Activated naive CD4-positive, alpha-beta T cell (primary cell): ENCODE measurements around the gene LAIR2.
"Not testable (repeated sequence)": the region's sequence is repeated elsewhere in the genome, so short reads cannot be mapped to it uniquely, and the experiment has no call there.

ENCODE experiments used
- DNase-seq, 4 experiments: peaks; one replicate each; lab custom pipeline; 2025; lab: John Stamatoyannopoulos, UW

The LAIR2 gene

DNA sequence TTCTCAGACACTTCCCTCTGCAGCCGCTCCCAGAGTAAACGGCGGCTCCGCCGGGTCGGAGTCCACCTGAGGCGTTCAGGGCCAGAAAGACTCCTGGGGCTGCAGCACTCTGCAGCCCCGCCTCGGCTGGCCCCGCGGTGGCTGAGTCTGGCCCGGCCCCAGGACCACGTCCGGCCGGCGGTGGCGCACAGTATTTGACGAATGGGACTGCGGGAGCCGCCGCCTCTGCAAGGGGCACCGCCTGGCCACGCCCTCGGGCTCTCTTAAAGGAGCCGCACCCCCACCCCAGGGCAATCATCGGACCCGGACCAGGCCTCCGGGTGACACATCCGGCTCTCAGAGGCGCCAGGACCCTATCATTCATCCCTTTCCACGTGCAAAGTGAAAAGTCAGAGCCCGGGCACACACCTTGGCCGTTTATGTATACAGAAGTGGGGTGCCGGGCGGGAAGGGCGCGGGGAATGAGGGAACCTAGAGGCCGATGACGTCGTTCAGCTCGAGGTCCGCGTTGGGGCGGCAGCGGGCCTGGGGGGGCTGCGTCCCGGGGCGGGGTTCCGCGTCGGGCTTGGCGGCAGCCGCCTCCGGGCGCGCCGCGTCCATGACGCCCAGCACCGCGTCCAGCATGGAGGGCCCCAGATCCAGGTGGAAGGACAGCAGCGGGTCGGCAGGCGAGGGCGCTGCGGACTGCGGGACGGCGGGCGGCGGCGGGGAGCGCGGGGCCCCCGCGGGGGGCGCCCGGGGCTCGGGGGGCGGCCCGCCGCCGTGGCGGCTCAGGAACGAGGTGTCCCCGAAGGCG lies 37.8 kb upstream of the LAIR2 start:
- DNase-seq, result peak in 3 of 4 experiments; percentile 30 to 47 (median 32)

DNA sequence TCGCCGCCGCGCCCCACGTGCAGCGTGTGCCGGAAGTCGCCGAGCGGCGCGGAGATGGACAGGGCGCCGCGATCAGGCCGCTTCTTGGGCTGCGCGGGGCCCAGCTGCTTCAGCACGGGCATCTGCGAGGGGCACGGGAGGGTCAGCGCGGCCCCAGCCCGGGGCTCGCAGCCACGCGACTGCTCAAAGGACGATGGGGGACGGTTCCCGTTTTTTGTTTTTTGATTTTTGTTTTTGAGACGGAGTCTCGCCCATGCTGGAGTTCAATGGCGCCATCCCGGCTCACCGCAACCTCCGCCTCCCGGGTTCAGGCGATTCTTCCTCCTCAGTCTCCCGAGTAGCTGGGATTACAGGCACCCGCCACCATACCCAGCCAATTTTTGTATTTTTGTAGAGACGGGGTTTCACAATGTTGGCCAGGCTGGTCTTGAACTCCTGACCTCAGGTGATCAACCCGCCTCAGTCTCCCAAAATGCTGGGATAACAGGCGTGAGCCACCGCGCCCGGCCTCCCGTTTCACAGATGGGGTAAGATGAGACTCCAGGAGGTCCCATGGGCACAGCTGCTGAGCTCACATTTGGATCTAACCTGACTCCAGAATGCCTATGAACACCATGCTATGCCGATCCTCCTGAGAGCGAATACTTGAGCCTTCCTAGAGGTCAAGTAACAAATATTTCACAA lies 37.1 kb upstream of the LAIR2 start:
- no peak for DNase-seq

DNA sequence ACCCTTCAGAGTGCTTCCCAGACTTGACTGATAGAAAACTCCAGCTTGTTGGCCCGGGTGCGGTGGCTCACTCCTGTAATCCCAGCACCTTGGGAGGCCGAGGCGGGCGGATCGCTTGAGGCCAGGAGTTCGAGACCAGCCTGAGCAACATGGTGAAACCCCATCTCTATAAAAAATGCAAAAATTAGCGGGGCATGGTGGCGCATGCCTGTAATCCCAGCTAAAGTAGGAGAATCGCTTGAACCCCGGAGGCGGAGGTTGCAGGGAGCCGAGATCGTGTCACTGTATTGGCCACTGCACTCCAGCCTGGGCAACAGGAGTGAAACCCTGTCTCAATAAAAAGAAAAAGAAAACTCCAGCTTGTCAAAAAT lies 36.5 kb upstream of the LAIR2 start:
- not testable (repeated sequence) for DNase-seq

DNA sequence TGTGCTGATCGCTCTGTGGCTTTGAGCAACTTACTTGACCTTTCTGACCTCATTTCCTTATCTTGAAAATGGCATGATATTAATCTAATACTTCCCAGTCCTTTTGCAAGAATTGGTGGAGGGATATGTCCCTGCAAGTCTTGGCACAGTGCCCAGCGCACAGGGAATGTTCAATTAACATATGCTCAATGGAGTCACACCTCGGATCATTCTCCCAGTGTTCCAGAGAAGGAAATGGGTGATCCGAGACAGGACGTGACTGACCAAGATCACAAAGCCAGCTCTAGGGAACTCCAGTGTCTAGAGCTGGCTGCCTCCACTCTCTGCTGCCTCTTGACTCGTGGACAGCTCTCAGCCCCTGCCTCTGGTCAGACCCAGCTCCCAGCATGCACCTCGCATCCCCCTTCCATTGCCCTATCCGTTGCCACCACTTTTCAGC lies 33.1 kb upstream of the LAIR2 start:
- DNase-seq, result no peak

DNA sequence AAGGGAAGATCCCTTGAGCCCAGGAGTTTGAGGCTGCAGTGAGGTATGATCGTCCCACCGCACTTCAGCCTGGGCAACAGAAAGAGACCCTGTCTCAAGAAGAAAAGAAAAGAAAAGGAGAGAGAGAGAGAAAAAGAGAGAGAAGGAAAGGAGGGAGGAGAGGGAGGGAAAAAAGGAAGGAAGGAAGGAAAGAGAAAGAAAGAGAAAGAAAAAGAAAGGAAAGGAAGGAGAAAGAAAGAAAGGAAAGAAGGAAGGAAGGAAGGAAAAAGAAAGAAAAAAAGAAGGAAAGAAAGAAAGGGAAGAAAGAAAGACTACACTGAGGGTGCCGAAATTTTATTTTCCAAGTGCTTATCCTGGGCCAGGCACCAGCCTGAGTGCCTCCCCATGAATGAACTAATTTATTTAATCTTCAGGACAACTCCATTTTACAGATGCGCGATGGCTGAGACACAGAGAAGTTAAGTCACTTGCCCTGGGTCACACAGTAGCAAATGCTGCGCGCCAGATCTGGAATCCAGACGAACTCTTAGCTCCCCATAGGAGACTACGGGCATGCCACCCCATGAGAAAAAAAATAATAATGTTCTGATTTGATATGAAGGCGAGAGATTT lies 32.2 kb upstream of the LAIR2 start:
- no peak for DNase-seq

DNA sequence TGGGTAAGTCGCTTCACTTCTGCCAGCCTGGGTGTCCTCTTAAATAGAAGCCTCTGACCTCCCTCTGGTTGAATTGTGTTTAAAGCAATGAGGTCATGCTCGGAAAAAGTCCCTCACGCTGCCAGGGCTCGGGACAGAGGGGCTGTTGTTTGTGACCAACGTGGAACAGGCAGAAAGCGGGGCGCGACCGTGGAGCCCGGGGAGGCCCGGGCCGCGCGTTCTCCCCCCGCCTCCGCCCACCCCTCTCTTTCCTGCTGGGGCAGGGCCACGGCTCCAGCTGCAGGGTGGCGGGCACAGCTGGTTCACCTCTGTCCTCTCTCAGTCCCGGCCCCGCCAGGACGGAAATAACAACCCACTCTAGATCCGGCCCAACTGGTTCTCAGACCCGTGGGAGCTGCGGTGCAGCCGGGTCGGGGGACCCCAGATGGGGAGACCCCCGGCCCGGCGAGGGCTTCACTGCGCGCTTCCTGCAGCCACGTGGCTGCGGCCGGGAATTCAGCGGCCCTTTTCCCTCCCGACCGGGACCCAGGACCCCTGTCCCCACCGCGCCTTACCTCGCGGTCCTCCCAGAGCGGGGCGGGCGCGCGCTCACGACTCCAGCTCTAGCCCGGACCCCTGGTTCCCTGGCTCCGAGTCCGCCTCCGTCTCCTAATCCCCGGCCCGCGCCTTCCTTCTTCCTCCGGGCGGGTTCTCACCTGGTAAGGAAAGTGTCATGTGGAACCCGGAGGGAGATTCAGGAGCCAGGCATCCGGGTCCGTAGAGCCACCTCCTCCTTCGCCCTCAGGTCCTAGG lies 31.4 kb upstream of the LAIR2 start:
- no peak for DNase-seq

DNA sequence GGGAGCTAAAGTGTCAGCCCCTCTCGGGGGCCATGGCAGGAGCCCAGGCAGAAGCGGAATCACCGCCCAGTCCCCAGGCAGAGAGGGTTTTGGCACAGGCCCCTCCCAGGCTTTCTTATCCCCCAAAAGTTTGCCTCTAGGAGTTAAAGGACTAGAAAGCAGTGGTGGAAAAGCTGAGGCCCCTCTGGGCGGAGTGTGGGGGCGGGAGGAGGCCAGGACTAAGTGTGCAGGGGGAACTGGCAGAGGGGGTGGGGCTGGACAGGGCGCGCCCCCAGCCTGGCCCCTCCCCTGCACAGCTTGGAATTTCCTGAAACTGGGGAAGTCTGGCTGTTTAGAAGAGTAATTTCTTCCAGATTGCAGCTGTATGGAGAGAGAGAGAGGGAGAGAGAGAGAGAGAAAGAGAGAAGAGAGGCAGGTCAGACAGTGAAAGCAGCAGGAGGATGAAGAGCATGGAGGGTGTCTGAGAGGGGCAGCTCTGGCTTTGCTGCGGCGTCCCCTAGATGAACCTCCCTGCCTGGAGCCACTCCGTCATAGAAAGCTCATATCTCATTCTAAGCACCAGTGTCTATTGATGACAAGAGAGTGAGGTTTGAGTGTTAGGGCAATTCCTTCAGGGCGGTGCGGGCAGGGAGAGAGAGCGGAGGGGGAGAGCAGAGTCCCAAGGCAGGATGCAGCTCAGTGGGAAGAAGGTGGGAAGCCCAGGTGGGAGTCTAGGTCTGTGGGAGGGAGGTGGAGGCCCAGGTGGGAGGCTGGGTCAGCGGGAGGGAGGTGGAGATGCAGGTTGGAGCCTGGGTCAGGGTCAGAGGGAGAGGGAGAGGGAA lies 29.4 kb upstream of the LAIR2 start, which contains the start of gene CDC42EP5:
TSS of gene CDC42EP5 (minus strand) at position 226 of the 821 bp plus-strand sequence. CDS start 7,749 bp downstream, outside the sequence.
- no peak for DNase-seq

DNA sequence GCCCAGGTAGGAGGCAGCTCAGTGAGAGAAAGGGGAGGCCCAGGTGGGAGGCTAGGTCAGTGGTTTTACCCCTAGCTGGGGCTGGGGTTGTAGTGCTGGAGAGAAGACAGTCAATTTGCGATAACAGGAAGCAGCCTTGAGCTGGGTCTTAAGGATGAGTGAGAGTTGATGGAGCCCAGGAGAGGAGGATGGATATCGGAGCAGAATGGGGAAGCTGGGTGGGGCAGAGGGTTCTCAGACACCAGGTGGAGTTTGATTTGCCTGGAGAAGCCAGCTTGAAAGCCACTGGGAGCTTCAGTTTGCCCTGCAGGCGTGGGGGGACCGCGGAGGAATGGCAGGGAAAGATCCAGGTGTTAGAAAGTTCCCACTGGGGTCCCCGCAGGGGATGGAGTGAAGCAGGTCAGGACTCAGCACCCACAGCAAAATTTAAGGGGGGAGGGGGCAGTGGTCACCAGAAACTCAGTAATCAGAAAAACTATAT lies 28.7 kb upstream of the LAIR2 start:
- no peak for DNase-seq

DNA sequence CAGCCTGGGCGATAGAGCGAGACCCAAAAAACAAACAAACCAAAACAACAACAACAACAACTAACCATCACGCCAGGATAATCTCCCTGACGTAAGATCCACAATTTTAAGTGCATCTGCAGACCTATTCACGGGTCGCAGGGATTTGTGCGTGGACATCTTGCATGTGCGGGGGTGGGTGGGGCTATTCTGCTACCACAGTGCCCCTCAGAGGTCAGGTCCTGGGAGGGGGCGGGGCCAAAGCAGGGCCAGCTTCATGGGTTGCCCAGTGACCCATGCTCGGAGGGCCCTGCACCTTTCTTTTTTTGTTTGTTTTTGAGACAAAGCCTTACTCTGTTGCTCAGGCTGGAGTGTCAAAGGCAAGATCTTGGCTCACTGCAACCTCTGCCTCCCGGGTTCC lies 26.9 kb upstream of the LAIR2 start:
- DNase-seq, result no peak

DNA sequence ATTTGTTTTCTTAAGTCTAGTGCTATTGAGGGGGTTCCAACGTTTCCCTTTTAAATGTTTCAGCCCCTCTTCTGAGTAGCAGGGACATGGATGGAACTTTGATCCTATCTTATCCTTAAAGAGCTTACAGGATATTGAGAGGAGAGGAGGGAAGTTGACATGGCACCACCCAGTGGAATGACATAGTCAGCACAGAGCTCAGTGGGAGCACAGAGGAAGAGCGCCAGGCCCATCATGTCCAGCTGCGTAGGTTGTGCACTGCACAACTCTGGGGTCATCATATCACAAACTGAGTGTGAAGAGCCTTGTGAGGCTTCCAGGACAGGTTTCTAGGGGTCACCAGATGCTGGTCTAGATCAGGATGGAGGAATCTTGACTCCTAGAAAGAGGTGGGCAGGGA lies 25.0 kb upstream of the LAIR2 start:
- no peak for DNase-seq

DNA sequence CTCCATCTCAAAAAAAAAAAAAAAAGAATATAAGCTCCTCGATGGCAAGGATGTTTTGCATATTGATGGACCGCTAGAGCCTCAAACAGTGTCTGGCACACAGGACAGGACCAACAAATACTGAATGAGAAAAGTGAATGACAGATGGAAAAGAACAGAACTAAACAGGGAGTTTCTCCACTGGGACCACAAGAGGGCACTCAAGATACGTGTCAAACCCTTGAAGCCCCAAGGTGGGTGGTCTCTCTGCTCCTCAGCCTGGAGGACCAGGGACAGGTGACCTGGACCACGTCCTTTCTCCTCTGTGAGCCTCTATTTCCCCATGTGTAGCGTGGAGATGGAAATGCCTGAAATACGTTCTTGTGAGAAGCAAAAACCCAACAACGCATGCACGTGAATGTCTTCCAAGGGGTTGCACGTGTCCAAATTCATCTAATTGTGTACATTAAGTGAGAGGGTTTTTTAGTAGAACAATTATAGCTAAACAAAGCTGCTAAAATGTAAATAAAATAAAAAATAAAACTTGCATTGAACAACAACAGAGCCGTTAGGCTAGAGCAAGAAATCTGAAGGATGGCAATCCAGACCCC lies 23.9 kb upstream of the LAIR2 start:
- DNase-seq, result no peak

DNA sequence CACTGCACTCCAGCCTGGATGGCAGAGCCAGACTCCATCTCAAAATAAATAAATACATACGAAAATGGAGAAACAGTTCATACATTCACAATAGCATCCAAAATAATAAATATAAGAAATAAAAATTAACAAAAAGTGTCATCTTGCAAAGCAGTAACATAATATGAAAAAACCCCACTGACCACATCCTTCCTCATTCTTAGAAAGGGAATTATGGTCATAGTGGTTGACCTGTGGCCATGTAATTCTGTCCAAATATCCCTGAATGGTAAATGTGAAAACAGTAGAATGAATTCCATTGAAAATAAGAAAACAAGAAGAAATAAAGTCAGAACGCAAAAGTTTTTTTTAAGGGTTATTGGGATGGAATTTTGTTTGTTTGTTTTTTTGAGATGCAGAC lies 22.6 kb upstream of the LAIR2 start:
- no peak for DNase-seq

DNA sequence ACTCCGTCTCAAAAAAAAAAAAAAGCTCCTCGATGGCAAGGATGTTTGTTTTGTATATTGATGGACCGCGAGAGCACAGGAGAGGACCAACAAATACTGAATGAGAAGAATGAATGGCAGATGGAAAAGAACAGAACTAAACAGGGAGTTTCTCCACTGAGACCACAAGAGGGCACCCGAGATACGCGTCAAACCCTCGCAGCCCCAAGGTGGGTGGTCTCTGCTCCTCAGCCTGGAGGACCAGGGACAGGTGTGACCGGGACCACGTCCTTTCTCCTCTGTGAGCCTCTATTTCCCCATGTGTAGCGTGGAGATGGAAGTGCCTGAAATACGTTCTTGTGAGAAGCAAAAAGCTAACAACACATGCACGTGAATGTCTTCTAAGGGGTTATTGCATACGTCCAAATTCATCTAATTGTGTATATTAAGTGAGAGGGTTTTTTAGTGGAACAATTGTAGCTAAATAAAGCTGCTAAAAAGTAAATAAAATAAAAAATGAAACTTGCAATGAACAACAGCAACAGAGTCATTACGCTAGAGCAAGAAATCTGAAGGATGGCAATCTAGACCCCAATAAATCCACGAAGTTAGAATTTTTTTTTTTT lies 21.2 kb upstream of the LAIR2 start:
- no peak for DNase-seq

DNA sequence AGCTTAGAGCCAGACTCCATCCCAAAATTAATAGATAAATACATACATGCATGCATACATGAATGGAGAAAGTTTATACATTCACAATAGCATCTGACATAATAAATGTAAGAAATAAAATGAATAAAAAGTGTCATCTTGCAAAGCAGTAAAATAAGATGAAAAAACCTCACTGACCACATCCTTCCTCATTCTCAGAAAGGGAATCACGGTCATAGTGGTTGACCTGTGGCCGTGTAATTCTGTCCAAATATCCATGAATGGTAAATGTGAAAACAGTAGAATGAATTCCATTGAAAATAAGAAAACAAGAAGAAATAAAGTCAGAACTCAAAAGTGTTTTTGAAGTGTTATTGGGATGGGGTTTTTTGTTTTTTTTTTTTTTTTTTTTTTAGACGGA lies 19.7 kb upstream of the LAIR2 start:
- no peak for DNase-seq

DNA sequence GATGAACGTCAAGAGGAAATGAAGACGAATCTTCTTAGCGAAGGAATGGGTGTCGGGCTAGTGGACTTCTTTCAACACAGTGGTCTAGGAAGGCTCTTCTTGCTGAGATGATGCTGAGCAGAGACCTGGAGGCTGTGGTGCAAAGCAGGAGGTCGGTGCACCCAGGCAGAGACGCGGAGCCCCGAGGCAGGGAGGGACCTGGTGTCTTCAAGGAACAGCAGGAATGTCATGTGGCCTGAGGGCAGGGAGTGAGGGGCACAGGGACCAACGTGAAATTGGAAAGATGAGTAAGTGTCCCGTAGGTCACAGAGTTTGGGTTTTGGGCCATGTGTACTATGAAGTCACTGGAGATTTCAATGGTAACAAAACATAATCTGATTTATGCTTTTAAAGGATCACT lies 18.2 kb upstream of the LAIR2 start:
- DNase-seq, result no peak

DNA sequence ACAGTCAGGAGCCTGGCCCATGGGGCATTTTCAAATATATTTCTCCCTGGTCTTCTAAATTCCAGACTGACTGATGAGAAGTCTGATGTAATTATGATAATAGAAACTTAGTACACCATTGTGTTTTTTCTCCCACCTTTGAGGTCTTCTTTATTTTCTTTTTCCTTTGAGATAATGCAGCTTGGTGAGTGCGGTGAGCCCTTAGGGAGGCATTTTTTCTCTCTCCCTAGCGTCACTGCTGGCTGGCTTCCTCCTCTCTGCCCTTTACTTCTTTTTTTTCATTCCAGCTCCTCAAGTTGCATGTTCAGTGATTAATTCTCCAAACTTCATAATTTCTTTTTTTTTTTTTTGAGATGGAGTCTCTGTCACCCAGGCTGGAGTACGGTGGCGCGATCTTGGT lies 16.8 kb upstream of the LAIR2 start:
- DNase-seq, result no peak

DNA sequence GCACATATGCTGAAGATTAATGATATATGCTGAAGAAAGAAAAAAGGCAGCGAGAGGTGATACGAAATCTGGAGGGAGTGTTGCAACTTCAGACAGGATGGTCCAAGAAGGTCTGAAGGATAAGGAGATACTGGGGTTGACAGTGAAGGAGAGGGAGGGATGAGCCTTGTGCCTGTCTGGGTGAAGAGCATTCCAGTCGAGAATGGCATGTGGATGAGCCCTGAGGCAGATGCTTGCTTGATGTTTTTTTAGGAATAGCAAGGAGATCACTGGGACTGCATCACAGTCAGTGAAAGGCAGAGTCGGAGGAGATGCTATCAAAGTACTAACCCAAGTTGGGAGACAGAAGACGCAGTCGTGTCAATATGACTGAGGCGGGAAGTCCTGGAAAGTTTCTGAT lies 13.3 kb upstream of the LAIR2 start:
- no peak for DNase-seq

DNA sequence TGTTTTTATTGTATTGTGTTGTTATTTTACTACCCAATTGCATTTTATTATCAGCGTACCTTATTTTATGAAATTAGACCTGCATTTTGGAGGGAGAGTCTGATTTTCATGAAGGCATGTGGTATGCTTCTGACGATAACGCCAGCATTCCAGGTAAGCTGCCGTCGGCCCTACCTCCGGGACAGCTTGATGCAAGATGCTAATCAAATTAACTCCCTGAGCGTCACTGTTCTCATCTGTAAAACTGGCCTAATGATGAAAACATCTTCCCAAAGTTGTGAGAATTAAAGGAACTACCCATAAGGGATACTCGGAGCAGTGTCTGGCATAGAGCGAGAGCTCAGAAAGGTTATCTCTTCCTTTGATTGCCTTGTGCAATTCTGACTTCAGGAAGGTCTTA lies 12.9 kb upstream of the LAIR2 start:
- DNase-seq, result no peak

DNA sequence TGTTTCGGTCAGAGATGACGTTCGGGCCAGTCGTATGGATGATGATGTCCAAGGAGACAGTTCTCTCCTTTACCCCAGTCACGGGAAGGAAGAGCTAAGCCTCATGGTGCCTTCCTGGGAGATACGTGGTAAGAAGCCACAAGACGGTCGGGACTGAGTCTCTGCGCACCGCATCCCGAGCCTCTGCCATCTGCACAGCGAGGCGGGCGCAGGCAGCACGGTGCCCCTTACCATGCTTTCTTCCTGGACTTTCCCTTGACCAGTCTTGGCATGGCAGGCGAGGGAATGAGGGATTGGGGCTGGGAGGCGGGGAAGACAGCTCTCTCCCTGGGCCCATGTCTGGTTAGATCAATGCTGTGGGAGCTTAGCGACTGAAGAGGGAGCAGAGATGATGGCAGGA lies 10.1 kb upstream of the LAIR2 start:
- no peak for DNase-seq

DNA sequence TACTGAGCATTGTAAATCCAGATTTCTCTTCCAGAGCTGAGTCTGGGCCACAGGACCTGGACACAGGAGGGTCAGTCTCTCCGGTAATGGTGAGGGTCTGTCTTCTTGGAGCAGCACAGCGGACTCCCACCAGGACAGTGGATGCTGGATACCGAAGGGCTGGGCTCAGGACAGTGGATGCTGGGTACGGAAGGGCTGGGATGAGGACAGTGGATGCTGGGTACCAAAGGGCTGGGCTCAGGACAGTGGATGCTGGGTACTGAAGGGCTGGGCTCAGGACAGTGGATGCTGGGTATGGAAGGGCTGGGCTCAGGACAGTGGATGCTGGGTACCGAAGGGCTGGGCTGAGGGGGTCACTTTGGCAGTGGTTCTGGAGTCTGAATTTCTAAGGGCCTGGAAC lies 9.6 kb upstream of the LAIR2 start:
- DNase-seq, result not testable (repeated sequence)
